Spleen (tissue), 7 donors: ENCODE data around the gene PGAM2.
"Not testable (repeated sequence)": the region's sequence is repeated elsewhere in the genome, so short reads cannot be mapped to it uniquely, and the experiment has no call there.

ENCODE experiments used
- POLR2A ChIP-seq, 3 donors: fragments of 450-650 bp; IDR thresholded peaks; one replicate each; pipeline ENCODE4 v1.5.1; 2017; ENCODE audit warnings: antibody characterized with exemption in 3 of 3, mild to moderate bottlenecking in 1 of 3
- TF ChIP-seq, protein P1 (sequence below), 11 experiments: fragments of 200-600 bp in 7 of 11; fragments of 450-650 bp in 4 of 11; sonication (generic) in 4 of 11; IDR thresholded peaks in 8 of 11; conservative IDR thresholded peaks in 3 of 11; 1 replicate in 7 of 11; 2 replicates in 4 of 11; pipeline versions ENCODE4 v1.4.0 to v1.8.0; 2016 to 2021; ENCODE audit warnings: antibody characterized with exemption in 11 of 11, inconsistent platforms in 4 of 11, mild to moderate bottlenecking in 1 of 11
- donor health status: DM: no; HTN: no; CAD: no; lungs with moderate emphysema.
- donor health status: DM: no; HTN: no; CAD: no.
- donor health status: DM: no; HTN: no; CAD: no.

DNA sequence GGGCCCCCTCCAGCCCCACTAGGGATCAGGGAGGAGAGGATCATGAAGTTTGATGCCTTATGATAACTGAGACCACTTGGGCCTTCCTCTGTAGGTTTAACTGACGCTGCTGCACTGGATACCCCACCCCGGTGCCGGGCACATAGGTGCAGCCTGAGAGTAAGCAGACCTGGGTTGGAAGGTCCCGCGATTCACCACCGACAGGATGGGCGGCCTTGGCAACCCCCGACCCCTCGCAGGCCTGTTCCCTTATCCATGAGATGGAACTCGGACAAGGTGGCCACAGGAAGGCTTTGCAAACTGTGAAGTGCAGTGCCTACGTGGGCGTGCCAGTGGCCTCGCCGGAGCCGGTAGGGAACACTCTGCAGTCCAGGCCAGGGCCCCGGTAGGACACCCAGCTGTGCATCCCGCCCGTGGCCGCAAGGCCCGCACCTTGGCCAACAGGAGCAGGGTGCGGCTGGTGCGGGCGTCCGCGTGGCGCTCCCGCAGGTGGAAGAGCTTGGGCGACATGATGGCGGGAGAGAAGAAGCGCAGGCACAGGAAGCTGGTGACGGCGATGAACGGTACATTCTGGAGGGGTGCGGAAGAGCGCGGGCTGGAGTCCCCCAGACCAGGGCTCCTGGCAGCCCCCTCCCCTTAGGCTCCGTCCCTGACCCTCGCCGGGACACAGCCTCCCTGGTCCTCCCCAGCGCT is 25.4 kb downstream of the PGAM2 start:
- TF ChIP-seq, protein P1, sequence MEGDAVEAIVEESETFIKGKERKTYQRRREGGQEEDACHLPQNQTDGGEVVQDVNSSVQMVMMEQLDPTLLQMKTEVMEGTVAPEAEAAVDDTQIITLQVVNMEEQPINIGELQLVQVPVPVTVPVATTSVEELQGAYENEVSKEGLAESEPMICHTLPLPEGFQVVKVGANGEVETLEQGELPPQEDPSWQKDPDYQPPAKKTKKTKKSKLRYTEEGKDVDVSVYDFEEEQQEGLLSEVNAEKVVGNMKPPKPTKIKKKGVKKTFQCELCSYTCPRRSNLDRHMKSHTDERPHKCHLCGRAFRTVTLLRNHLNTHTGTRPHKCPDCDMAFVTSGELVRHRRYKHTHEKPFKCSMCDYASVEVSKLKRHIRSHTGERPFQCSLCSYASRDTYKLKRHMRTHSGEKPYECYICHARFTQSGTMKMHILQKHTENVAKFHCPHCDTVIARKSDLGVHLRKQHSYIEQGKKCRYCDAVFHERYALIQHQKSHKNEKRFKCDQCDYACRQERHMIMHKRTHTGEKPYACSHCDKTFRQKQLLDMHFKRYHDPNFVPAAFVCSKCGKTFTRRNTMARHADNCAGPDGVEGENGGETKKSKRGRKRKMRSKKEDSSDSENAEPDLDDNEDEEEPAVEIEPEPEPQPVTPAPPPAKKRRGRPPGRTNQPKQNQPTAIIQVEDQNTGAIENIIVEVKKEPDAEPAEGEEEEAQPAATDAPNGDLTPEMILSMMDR (IDR thresholded peaks at IDR 0.05 in 8 of 11, conservative IDR thresholded peaks at IDR 0.05 in 3 of 11): not testable (repeated sequence)
- not testable (repeated sequence) for TF ChIP-seq POLR2A (IDR thresholded peaks at IDR 0.05)
